ENCODE data around the gene BTBD9. TPM values are rescaled to one million over a fixed set of nuclear protein-coding genes. Genes with fewer than 3 reads are reported as not detected.

BTBD9 gene
- total RNA-seq, 3 donors from 2014 or later = 12.8 to 25.5 (median 19.0) TPM

DNA sequence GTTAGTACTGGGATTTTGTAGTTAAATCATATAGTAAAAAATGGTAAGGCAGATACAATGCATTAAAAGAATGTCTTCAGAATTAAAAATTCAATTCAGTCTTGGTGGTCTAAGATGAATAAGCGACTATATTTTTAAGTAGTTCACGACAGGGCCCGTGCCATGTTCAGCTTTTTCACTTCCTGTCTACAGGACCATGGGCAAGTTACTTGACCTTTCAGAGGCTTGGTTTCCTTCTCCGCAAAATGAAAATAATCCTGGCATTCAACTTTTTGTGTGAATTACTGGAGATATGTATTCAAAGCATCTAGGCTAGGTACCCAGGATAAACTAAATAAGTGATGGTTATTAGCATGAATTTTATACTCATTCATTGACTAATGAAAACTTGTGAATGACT, 216.0 kb downstream of the BTBD9 start:
- Histone ChIP-seq H3K4me1 (no peaks in the 10 kb centered on the region), H3K4me3 (no peak overlapping the region), H3K27me3 (no peaks in the 10 kb centered on the region), H3K27ac (no peak overlapping the region), H3K9me3 (no peaks in the 10 kb centered on the region), H3K36me3 (no peaks in the 10 kb centered on the region)
- DNase-seq (ENCODE audit: low spot score in 2 of 2) = no peak
- no peak for TF ChIP-seq POLR2A (IDR thresholded peaks at IDR 0.05)
- no peak for TF ChIP-seq POLR2AphosphoS5 (IDR thresholded peaks at IDR 0.05)
- TF ChIP-seq, protein P1, sequence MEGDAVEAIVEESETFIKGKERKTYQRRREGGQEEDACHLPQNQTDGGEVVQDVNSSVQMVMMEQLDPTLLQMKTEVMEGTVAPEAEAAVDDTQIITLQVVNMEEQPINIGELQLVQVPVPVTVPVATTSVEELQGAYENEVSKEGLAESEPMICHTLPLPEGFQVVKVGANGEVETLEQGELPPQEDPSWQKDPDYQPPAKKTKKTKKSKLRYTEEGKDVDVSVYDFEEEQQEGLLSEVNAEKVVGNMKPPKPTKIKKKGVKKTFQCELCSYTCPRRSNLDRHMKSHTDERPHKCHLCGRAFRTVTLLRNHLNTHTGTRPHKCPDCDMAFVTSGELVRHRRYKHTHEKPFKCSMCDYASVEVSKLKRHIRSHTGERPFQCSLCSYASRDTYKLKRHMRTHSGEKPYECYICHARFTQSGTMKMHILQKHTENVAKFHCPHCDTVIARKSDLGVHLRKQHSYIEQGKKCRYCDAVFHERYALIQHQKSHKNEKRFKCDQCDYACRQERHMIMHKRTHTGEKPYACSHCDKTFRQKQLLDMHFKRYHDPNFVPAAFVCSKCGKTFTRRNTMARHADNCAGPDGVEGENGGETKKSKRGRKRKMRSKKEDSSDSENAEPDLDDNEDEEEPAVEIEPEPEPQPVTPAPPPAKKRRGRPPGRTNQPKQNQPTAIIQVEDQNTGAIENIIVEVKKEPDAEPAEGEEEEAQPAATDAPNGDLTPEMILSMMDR (IDR thresholded peaks at IDR 0.05) = no peak
- intact Hi-C loops (cut with DNase I; ENCODE audit: low total_unique reads) = no loop called here

DNA sequence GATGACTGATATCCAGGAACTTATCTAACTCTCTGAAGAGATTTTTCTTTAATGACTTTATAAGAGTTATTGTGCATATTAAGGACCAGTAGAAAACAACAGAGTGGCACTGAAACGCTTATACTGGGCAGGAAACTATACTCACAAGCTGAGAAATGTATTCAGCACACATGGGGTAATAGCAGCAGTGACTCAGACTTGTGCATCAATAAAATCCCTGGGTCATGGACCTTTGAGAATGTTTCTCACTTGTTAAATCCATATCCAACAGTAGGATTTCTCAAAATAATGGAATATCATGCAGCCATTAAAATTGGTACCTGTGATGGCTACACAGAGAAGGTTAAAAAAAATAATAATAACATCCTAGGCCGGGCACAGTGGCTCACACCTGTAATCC, 219.5 kb downstream of the BTBD9 start:
- no peak for DNase-seq (ENCODE audit: low spot score in 2 of 2)
- H3K4me3 ChIP-seq = no peak overlapping the region
- TF ChIP-seq, protein P1 (IDR thresholded peaks at IDR 0.05) = no peak
- TF ChIP-seq POLR2AphosphoS5 (IDR thresholded peaks at IDR 0.05) (no peak), POLR2A (IDR thresholded peaks at IDR 0.05) (no peak)
- intact Hi-C loops (cut with DNase I; ENCODE audit: low total_unique reads) = no loop called here
- no peaks in the 10 kb centered on the region for H3K27me3 ChIP-seq
- no peaks in the 10 kb centered on the region for H3K36me3 ChIP-seq
- H3K4me1 ChIP-seq = no peaks in the 10 kb centered on the region
- H3K27ac ChIP-seq = no peak overlapping the region
- no peaks in the 10 kb centered on the region for H3K9me3 ChIP-seq

- H3K27me3 ChIP-seq = no peaks in the 10 kb centered on the region
- no peak overlapping the region for H3K27ac ChIP-seq
- H3K4me3 ChIP-seq = no peak overlapping the region
- no peaks in the 10 kb centered on the region for H3K4me1 ChIP-seq
- no peaks in the 10 kb centered on the region for H3K36me3 ChIP-seq
- no peak for TF ChIP-seq POLR2AphosphoS5 (IDR thresholded peaks at IDR 0.05)
- TF ChIP-seq POLR2A (IDR thresholded peaks at IDR 0.05) = no peak
- TF ChIP-seq, protein P1 (IDR thresholded peaks at IDR 0.05) = no peak
- H3K9me3 ChIP-seq = no peaks in the 10 kb centered on the region
- no peak for DNase-seq (ENCODE audit: low spot score in 2 of 2)
- intact Hi-C loops (cut with DNase I; ENCODE audit: low total_unique reads) = no loop called here
Observed at GRCh38 chr6:38417521-38417920, 222.2 kb downstream of the BTBD9 start.

DNA sequence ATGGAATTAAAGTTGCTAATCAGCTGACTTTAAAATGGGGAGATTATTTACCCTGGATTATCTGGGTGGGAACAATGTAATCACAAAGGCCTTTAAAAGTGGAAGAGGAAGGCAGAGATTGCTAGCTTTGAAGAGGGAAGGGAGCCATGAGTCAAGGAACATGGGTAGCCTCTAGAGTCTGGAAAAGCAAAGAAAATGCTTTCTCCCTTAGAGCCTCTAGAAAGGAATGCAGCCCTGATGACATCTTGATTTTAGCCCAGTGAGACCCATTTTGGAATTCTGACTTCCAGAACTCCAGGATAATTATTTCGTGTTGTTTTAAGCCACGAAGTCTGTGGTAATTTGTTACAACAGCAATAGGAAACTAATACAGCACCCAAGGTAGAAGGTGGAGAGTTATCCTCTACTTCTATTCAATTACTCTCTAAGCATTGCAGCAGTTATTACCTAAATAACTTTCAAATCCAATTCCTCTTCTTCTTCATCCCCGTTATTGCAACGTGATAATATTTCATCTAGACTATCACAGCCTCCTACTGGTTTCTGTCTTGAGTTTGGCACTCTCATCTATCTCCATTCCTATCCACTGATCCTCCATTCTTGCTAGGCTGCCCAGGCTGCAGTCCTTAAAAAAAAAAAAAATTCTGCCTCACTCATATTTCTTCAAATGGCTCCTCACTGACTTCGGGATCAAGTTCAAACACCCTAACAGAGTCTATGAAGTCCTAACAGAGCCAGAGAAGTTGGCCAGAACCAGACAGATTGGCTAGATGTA, 224.3 kb downstream of the BTBD9 start:
- Histone ChIP-seq H3K27ac (no peak overlapping the region), H3K36me3 (no peaks in the 10 kb centered on the region), H3K27me3 (no peaks in the 10 kb centered on the region), H3K9me3 (no peaks in the 10 kb centered on the region), H3K4me3 (no peak overlapping the region), H3K4me1 (no peaks in the 10 kb centered on the region)
- intact Hi-C loops (cut with DNase I; ENCODE audit: low total_unique reads) = no loop called here
- TF ChIP-seq POLR2AphosphoS5 (IDR thresholded peaks at IDR 0.05) (no peak), POLR2A (IDR thresholded peaks at IDR 0.05) (no peak)
- TF ChIP-seq, protein P1 (IDR thresholded peaks at IDR 0.05) = no peak
- DNase-seq (ENCODE audit: low spot score in 2 of 2) = no peak

- intact Hi-C loops (cut with DNase I; ENCODE audit: low total_unique reads) = no loop called here
Observed at GRCh38 chr6:38413102-38413800, 226.5 kb downstream of the BTBD9 start.

More at GRCh38 chr6:38413102-38413800, 226.5 kb downstream of the BTBD9 start:
- no peak overlapping the region for H3K4me3 ChIP-seq
- DNase-seq (ENCODE audit: low spot score in 2 of 2) = no peak
- no peak overlapping the region for H3K27ac ChIP-seq
- no peaks in the 10 kb centered on the region for H3K36me3 ChIP-seq
- no peaks in the 10 kb centered on the region for H3K9me3 ChIP-seq
- no peak for TF ChIP-seq POLR2A (IDR thresholded peaks at IDR 0.05)
- TF ChIP-seq POLR2AphosphoS5 (IDR thresholded peaks at IDR 0.05) = no peak
- TF ChIP-seq, protein P1 (IDR thresholded peaks at IDR 0.05) = no peak
- H3K27me3 ChIP-seq = no peaks in the 10 kb centered on the region
- H3K4me1 ChIP-seq = no peaks in the 10 kb centered on the region
